HG02852 (cell line): ENCODE data around the gene SAMD8.
A peak's percentile ranks its signal among the peaks of the same experiment; 100 is the strongest.

ENCODE experiments used
- ATAC-seq: cut with Tn5 transposase; IDR thresholded peaks from one replicate; pipeline ENCODE4 v1.9.1; 2021; ENCODE audit warnings: mild to moderate bottlenecking, moderate library complexity; ENCODE audit not compliant: unreplicated experiment

Gene SAMD8

DNA sequence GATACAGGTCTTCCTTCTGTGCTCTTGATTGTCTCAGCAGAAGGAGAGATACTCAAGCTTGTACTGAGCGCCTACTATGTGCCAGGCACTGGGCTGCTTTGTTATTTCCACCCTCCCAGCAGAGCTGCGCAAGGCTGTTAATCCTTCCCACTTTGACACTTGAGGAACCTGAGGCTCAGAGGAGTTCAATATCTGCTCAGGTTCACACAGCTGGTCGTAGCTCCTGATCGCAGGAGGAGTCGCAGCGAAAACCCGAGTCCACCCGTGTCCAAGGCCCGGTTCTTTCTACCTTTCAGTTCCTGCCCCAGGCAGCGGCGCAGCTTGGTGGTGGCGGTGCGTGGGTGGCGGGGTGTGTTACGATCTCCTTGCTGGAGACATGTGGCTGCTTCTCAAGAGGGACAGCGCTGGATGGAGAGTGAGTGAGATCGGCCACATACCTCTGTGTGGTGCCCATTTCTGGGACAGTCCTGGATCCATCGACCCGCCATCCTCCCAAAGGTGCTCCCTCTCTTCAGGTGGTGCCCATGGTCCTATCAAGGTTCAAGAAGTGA lies 26.5 kb upstream of the SAMD8 start:
- ATAC-seq: no peak

DNA sequence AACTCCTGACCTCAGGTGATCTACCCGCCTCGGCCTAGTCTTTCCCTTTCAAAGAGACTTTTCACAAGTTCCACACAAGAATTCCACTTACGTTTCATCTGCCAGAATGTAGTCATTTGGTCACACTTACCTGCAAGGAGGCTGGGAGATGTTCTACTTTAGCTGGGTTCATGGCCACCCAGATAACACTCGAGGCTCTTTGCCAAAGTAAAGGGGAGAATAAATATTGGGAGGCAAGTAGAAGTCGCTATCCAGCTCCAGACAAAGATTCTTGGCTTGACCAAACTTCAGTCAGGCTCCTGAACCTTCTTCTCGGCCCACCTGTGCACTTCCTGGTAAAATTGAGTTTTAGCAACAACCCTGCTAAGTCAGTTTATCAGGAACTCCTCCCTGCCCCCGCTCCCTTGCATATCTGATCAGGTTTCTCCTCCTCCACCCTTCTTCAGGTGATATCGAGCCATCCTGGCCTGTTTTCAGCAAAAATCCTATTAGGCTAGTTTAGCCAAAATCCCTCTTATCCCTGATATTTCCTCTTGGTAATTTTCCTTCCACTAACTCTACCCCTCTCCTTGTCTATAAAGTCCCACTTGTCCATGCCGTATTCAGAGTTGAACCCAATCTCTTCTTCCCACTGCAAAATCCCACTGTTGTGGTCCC lies 25.1 kb upstream of the SAMD8 start:
- ATAC-seq: no peak

DNA sequence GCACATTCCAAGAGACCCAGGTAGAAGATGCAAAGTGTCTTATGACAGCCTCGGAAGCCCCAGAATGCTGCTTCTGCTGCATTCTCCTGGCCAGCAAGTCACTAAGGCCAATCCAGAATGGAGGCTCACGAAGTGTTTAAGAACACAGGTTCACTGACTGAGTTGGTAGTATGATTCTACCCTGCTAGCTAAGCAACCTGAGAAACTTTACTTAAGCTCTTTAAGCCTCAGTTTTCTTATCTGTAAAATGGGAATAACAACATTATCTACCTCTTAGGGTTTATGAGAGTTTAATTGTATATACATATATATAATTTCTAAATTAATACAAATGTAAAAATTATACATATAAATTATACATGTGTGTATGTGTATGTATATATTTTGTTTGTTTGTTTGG lies 22.8 kb upstream of the SAMD8 start:
- ATAC-seq: no peak

DNA sequence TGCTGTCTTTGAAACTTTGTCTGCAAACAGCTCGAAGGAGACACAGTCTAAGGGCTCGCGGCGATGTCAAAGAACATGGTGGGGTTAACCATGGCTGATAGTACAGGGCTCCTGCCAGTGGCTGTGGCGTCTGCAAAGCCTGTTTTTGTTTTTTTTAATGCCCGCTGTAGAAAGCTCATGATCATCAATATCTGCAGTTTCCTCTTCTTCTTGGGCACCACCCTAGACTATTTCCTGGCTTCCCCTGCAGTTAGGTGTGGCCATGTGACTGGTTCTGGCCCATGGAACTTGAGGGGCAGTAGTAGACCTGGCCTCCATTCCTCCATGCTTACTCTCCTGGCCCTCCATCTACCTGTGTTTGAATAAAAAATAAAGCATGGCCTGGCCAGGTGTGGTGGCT lies 21.8 kb upstream of the SAMD8 start:
- ATAC-seq: no peak

DNA sequence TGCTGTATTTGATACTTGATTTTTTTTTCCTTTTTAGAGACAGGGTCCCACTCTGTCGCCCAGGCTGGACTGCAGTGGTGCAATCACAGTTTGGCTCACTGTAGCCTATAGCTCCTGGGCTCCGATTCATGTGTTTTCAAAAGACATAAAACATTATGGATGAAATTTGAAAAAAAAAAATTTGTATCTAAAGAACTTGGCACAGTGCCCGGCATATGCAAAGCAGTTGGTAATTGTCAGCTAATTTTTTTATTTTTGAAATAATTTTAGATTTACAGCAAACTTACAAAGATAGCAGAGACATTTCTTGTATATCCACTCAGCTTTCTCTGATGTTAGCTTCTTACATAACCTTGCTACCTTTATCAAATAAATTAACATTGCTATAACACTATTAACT lies 20.3 kb upstream of the SAMD8 start:
- ATAC-seq: no peak

DNA sequence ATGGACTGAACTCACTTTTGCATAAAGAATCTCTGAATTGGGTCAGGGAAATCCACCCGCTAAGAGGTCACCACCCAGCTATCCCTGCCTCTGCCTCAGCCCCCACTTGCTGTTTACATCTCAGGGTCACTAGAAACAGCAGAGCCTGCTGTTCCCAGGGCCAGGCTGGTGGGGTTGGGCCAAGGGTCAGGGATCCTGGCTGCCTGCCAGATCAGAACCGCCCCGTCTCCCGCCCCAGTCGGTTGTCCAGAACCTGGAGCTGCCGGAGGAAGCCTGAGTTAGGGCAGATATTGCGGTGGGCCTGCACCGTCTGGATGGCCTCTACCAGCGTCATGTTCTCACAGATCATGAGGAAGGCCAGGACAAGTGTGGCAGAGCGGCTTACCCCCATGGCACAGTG lies 17.0 kb upstream of the SAMD8 start:
- ATAC-seq: no peak

DNA sequence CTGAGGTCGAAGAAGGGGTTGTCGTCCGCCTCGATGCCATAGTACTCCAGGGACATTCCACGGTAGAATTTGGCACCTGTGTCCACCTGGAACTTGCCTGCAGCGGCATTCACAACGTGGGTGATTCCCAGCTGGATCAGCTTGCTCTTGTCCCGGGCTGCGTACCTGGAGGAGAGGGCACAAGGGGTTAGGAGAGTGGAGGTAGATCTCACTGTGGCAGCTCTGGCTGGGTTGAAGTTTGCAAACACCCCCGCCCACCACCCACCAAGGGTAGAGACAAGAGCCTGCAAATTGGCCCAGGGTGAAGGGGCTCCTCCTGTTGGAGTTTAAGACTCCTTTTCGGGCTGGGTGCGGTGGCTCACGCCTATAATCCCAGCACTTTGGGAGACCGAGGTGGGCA lies 15.8 kb upstream of the SAMD8 start:
- no peak for ATAC-seq

DNA sequence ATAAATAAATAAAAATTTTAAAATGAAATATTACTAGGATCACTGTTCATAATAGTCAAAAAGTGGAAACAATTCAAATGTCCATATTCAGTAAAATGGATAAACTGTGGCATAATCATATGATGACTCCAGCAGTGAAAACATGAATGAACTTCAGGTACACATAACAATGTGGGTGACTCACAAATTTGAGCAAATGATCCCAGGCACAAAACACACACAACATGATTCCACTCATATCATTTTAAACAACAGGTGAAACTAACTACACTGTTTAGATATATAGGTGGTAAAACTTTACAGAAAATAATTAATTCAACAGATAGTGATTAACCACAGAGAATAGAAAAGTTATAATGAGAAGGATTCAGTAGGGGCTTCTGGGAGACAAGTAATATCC lies 14.7 kb upstream of the SAMD8 start:
- ATAC-seq: no peak

DNA sequence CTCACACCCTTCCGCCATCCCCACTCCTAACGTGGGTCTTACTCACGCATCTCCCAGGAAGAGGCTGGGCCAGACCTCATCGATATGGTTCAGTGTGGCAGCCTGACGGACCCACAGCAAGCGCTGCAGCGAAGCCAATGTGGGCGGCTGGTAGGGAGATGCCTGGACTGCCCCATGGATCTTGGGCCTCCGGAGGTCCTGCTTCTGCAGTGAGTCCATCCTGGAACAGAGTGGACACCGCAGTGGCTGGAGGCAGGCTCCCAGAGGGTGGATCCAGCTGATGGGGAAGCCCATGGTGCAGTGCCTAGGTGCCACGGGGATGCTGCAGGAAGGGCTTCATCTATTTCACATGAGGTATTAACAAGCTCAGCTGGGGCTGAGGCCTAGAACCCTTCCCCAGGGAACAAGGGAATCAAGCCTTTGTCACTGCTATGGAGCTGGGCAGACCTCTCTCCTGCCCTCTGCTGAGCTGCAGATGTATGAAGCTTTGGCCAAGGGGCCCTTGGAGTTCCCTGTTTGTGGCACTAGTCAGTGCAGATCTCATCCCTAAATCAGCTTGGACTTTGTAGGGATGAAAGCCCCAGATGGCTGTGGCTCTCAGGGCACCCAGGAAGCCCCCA lies 13.7 kb upstream of the SAMD8 start:
- ATAC-seq: no peak

DNA sequence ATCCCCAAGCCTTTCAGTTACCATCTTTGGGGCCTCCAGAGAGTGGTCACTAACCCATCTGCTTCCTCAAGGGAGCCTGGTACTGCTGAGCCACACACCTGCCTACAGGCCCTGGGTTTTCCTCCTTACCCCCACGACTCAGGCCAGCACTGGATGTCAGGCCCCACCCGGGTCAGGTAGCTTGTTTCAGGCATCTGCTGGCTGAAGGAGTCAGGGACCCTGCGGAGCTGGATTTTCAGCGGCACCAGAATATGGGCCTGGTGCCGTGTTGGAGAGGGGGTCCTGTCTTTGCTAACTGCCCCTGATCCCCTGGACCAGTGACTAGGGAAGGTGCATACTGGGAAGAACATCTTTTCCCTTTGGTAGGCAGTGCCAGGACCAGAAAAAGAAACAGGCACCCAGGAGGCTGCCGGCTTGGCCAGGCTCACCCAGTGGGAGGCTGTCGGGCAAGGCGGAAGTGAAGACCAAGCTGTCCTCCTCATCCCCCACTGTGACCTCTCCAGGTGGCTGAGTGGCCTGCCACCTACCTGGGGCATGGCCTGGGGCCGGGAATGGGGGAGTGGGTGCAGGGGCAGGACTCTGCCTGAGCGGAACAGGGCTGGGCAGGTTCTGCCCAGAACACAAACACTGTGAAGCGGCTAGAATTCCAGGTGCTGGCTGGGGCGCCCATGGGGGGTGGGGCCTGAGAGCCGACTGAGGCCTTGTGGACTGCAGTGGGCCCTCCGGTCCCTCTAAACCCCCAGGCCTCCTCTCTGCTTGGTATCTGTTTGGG lies 12.4 kb upstream of the SAMD8 start:
- ATAC-seq: no peak

DNA sequence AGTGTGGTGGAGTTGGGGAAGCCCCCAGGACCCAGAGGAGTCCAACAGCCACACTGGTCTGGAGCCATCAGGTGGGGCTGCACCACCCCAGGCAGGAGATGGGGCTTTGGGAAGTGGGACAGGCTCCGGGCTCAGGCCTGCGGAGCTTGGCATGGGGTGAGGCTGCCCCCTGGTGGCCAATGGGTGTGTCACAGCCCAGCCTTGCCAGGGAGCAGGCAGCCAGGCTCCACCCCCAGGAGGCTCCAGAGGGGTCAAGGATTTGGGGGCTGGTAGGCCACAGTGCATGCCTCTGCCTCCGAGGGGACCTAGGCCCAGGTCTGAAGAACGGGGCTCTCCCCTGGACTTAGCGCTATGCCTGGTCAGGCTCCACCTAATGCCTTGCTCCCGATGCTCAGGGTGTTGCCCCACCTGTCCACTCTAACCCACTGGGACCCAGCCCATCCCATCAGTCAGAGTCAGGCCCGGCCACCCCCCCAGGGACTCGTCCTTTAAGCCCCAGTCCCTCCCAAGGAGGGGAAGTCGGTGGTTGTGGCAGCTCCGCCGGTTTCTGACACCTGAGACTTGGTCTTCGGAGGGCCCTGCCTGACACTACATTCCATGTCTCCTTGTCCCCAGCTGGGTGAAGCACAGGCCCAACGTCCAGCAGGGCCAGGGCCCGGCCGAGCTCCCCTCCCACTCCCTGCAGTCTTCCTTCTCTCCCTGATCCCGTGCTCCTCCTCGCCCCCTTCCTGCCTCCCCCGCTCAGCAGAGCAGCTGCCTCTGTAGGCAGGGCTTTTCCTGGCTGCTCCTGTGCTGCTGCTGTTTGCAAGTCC lies 11.3 kb upstream of the SAMD8 start:
- ATAC-seq: peak; percentile 86

DNA sequence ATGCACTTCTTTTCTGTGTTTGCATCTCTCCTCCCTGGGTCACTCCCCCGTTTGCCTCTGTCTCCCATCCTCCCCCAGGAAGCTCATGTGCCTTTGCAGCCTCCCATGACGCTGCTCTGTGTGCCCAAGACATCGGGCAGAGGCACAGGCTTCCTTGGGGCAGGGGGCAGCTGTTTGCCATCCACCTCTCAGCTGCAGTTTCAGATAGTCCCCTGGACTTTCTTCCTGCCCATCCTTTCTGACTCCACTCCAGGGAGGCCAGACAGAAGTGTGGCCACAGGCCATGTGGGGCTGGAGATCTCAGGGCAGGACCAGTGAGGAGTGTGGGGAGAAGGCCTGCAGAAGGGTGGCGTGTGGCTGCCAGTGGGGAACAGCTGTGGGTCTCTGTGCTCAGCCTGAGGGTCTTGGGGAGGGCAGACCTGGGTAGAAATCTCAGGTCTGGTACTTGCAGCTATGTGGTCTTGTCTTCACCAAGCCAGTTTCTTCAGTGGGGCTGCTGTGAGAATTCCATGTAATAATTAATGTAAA lies 10.6 kb upstream of the SAMD8 start:
- no peak for ATAC-seq

DNA sequence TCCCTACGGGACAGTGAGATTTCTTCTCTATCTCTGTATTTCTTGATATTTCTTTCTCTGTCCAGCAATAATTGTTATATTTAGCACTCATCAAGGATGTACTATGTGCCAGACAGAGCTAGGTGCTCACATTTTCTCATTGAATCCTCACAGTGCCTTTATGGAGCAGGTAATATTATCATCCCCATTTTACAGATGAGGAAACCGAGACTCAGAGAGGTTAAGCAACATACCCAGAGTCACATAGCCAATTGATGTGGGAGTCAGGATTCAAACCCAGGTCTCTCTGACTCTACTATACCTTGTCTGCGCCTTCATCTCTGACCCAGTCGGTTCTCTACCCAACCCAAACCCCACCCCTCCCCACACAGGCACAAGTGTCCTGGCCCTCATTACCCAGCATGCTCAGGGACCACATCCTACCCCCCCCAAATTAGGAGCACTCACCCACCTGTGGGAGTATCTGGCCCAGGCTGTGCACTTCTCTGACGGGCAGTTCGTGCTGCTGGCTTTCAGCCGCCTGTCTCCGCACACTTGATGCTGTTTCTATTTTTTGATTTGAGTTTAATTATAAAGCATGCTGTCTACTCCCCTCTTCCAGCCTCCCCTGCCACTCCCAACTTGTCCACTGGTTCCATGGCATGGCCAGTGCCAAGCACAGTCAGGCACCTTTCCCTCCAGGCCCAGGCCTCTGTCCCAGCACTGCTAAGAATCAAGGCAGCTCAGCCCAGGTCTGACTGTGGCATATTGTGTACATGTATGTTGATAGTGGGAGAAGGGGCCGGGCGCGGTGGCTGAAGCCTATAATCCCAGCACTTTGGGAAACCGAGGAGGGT lies 9.8 kb upstream of the SAMD8 start:
- no peak for ATAC-seq

DNA sequence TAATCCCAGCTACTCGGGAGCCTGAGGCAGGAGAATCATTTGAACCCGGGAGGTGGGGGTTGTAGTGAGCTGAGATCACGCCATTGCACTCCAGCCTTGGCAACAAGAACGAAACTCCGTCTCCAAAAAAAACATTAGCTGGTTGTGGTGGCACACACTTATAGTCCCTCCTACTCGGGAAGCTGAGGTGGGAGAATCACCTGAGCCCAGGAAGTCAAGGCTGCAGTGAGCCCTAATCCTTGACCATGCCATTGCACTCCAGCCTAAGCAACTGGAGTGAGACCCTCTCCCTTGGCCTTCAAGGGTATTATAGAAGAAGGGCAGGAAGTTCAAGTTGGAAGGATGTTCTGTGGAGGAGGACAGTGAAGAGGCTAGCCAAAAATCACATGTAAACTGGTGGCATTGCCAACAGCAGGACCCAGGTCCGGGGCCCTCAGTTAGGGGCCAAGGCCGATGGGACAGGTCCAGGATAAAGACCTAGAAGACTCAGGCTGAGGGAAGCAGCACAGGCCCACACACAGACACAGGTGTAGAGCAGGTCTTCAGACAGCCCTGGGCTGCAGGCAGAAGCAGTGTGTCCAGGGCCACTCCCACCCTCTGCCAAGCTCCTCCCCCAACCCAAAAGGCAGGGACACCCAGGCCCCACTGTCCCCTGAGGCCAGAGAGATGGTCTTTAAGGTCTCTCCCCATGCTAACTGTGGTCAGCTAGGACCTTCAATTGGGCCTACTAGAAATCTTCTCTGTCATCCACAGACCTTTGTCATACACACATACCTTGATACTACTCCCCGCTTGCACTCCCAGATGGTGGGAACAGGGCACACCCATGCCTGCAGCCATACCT lies 8.4 kb upstream of the SAMD8 start:
- ATAC-seq: no peak

DNA sequence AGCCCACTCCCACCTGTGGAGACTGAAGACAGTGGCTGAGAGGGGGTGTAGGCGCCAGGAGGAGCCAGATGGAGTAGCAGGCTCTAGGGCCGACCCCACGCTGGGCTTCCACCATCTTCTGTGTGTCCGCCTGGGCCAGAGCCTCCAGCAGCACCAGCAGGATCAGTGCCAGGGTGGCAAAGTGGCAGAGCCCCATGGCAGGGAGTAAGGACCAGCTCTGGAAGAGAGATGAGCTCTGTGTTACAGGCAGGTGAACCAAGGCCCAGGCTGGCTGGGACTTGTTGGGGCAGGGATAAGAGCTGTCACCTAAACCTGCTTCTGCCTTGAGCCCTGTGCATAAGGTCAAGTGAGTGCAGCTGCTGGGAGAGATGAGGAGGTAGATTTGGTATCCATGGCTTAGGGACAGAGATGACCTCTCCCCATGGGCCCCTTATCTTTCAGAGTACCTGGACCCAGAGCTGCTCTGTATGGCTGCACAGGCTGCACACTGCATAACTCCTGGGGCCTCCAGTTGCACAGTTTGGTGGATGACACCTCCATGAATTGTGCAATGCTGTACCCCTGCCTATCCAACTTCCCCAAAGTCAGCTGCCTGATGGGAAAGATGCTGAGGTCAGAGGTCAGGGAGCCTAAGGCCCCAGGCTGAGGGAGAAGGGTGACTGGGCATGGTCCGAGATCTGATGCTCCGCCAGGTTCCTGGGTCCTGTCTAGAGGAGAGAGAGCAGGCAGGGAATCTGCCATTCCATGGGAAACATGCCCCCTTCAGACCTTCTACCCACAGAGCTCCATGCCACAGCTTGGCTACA lies 7.4 kb upstream of the SAMD8 start:
- no peak for ATAC-seq

DNA sequence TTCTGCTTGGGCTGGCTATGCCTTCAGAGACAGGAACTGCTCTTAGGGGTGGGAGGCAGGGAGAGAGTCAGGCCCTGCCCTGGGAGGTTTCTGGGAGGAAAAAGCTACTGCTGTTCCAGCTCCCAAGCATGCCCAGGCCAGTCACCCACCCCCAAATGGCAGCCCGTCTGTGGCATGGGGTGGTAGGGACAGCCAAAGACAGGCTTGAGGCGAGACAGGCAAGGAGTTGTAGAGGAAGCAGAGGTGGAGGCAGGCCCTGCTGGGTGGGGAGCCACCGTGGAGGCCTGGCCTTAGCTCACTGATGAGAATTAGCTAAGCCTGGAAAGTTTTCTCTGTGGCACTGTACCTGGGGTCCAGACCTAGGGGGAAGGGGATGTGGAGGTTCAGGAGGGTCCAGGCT lies 6.6 kb upstream of the SAMD8 start:
- no peak for ATAC-seq

DNA sequence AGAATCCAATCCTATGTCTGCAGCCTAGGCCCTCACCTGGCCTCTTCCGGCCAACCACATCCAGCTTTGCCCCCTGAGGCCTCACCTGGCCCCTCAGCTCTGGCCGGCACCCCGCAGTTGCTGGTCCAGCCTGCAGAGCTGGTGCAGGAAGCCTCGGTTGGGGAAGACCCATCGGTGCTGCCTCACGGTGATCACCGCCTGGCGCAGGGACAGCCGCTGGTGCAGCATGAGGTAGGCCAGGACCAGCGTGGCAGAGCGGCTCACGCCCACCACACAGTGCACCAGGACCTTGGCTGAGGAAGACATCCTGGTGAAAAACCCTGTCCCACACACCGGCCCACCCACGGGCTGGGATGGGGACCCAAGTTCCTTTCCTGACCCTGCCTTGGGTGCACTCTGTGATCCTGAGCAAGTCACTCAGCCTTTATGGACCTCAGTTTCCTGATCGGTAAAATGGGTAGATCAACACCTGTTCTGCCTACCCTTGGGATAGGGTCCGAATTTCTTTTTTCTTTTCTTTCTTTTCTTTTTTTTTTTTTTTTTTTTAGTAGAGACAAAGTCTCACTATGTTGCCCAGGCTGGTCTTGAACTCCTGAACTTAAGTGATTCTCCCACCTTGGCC lies 5.8 kb upstream of the SAMD8 start:
- ATAC-seq: no peak

DNA sequence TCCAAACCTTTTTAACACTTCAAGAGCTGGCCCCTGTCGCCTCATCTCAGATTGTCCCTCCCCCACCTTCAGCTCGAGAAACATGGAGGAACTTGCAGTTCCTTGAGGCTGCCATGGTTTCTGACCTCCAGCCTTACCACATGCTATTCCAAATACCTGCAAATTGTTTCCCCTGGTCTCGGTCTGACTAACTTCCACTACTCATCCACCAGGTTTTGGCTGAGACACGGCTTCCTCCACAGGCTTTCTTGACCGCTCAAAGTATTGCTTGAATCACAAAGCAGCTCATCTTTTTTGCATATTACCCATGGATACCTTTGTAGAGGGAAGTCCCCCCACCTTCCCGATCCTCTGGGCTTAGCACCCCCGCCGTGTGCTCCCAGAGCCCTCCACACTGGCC lies 5.2 kb upstream of the SAMD8 start:
- ATAC-seq: no peak
